Fibroblast of lung (primary cell): Measurements from ENCODE around the gene SLC16A6.

Experiments
- CTCF ChIP-seq, 2 donors: IDR thresholded peaks in 1 of 2; conservative IDR thresholded peaks in 1 of 2; 1 replicate in 1 of 2; 2 replicates in 1 of 2; pipeline ENCODE4 v1.5.1; 2011 to 2012; ENCODE audit warnings: low read length in 2 of 2, control low read depth in 1 of 2, inconsistent platforms in 1 of 2, low read depth in 1 of 2, mild to moderate bottlenecking in 1 of 2
- EZH2 ChIP-seq: IDR thresholded peaks from 2 replicates; pipeline ENCODE4 v1.5.1; 2012; ENCODE audit warnings: low read length, control low read depth, mild to moderate bottlenecking; ENCODE audit errors: missing control alignments

- TF ChIP-seq CTCF (conservative IDR thresholded peaks at IDR 0.05 in 1 of 2, IDR thresholded peaks at IDR 0.05 in 1 of 2; ENCODE audit: low read depth in 1 of 2, low read length in 2 of 2) (no peak), EZH2 (no peak)
Measured at GRCh38 chr17:68301438-68301959, 10.6 kb upstream of the SLC16A6 start.
